Osteocyte (in vitro differentiated cells): ENCODE measurements around the gene FLACC1. TPM values are rescaled to one million over a fixed set of nuclear protein-coding genes. Genes with fewer than 3 reads are reported as not detected.

Experiments
- DNase-seq: peaks from one replicate; pipeline ENCODE4 v3.0.0; 2021; ENCODE audit warnings: mixed read lengths; ENCODE audit not compliant: unreplicated experiment; ENCODE audit errors: extremely low spot score
- H3K27ac Mint-ChIP-seq: one replicate; pipeline ENCODE4 v1.8.0; 2021; ENCODE audit warnings: mild to moderate bottlenecking, mixed read lengths; ENCODE audit not compliant: unreplicated experiment
- H3K27me3 Mint-ChIP-seq: one replicate; pipeline ENCODE4 v1.8.0; 2021; ENCODE audit warnings: mixed read lengths; ENCODE audit not compliant: unreplicated experiment
- H3K36me3 Mint-ChIP-seq: one replicate; pipeline ENCODE4 v1.8.0; 2021; ENCODE audit warnings: mixed read lengths; ENCODE audit not compliant: unreplicated experiment
- H3K4me1 Mint-ChIP-seq: one replicate; pipeline ENCODE4 v1.8.0; 2021; ENCODE audit warnings: mixed read lengths; ENCODE audit not compliant: unreplicated experiment
- H3K4me3 Mint-ChIP-seq: one replicate; pipeline ENCODE4 v1.8.0; 2021; ENCODE audit warnings: mild to moderate bottlenecking, moderate library complexity, mixed read lengths; ENCODE audit not compliant: unreplicated experiment
- H3K9me3 Mint-ChIP-seq: one replicate; pipeline ENCODE4 v1.8.0; 2021; ENCODE audit warnings: mixed read lengths; ENCODE audit not compliant: unreplicated experiment
- total RNA-seq: library from RNA; stranded (reverse); gene quantifications from 2 replicates; pipeline ENCODE4 v1.2.1, GENCODE V29; 2021
- TF ChIP-seq, protein P1 (sequence below): fragments of 200-600 bp; sonication (generic); IDR thresholded peaks from 2 replicates; pipeline ENCODE4 v1.5.0; 2021; ENCODE audit warnings: antibody characterized with exemption, mild to moderate bottlenecking, moderate library complexity

Gene FLACC1
- total RNA-seq, 1 donor from 2014 or later, result 2.1 TPM

DNA sequence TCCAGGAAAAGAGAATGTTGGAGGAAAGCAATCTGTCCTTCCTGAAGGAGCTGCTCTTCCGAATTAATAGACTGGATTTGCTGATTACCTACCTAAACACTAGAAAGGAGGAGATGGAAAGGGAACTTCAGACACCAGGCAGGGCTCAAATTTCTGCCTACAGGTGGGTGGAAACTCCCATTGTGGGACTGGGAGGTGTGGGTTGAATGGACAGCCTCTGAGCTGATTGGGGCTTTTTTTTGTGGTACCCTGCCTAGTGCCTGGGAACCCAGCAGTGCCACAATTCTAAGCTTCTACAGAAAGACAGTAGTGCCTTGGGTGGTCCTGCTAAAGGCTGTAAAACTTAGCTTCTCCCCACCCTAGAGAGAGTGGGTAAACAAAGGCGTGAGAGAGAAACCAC is 90.5 kb downstream of the FLACC1 start:
- H3K4me1 Mint-ChIP-seq, result peaks cover 14% of the 10 kb centered on the region
- no peak overlapping the region for H3K27ac Mint-ChIP-seq
- H3K27me3 Mint-ChIP-seq, result no peaks in the 10 kb centered on the region
- no peaks in the 10 kb centered on the region for H3K9me3 Mint-ChIP-seq
- TF ChIP-seq, protein P1, sequence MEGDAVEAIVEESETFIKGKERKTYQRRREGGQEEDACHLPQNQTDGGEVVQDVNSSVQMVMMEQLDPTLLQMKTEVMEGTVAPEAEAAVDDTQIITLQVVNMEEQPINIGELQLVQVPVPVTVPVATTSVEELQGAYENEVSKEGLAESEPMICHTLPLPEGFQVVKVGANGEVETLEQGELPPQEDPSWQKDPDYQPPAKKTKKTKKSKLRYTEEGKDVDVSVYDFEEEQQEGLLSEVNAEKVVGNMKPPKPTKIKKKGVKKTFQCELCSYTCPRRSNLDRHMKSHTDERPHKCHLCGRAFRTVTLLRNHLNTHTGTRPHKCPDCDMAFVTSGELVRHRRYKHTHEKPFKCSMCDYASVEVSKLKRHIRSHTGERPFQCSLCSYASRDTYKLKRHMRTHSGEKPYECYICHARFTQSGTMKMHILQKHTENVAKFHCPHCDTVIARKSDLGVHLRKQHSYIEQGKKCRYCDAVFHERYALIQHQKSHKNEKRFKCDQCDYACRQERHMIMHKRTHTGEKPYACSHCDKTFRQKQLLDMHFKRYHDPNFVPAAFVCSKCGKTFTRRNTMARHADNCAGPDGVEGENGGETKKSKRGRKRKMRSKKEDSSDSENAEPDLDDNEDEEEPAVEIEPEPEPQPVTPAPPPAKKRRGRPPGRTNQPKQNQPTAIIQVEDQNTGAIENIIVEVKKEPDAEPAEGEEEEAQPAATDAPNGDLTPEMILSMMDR, result no peak
- peaks cover 19% of the 10 kb centered on the region for H3K36me3 Mint-ChIP-seq
- no peak overlapping the region for H3K4me3 Mint-ChIP-seq
- DNase-seq, result no peak

DNA sequence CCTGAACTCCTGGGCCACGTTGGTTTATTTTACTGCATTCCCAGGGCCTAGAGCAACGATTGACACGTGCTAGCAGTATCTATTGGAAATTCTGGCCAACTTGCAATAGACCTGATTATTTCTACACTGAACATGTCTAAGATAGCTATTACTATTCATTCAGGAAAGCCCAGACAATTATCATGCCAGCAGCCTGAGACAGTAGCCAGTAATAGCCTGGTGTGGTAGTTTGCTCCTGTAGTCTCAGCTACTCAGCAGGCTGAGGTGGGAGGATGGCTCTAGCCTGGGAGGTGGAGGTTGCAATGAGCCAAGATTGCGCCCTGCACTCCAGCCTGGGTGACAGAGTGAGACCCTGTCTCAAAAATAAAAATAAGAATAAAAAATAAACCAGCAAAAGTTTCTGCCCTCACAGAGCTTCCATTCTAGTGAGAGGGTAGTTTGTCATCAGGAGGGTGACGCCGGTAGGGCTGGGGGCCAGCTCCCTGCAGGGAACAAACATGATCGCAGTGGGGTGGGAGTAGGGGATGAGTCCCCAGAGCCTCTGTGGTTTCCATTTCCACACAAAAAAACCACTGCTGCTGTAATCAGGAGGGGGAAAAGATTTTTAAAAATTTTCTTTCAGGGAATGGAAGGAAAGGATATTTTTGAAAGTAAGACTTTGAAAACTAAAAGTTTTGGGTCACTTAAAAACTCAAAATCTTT is 92.5 kb downstream of the FLACC1 start:
- H3K4me1 Mint-ChIP-seq, result peaks cover 22% of the 10 kb centered on the region
- H3K9me3 Mint-ChIP-seq, result no peaks in the 10 kb centered on the region
- H3K27ac Mint-ChIP-seq, result no peak overlapping the region
- no peak for DNase-seq
- TF ChIP-seq, protein P1, result no peak
- no peak overlapping the region for H3K4me3 Mint-ChIP-seq
- H3K36me3 Mint-ChIP-seq, result peaks cover 11% of the 10 kb centered on the region
- H3K27me3 Mint-ChIP-seq, result no peaks in the 10 kb centered on the region

DNA sequence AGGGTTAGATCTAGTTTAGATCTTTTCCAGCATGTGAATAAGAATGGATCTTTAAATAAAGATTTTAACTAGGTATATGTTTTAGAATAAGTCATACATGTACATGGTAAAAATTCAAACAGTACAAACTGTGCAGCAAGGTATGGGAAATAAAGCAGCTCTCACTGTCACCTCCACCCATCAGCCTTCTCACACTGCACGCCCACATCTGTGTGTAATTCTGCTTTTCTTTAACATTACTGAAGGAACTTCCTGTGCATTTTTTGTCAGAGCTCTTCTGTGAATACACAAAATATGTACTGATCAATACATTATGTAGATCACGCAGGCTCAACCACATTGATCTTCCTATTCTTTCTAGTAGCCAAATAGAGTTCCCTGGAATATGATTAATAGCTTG is 93.4 kb downstream of the FLACC1 start:
- H3K4me3 Mint-ChIP-seq, result no peak overlapping the region
- peaks cover 29% of the 10 kb centered on the region for H3K4me1 Mint-ChIP-seq
- no peaks in the 10 kb centered on the region for H3K9me3 Mint-ChIP-seq
- DNase-seq, result no peak
- TF ChIP-seq, protein P1, result no peak
- no peaks in the 10 kb centered on the region for H3K27me3 Mint-ChIP-seq
- peaks cover 8% of the 10 kb centered on the region for H3K36me3 Mint-ChIP-seq
- no peak overlapping the region for H3K27ac Mint-ChIP-seq

GRCh38 chr2:201262718-201263117 is 94.4 kb downstream of the FLACC1 start:
- Mint-ChIP-seq H3K4me1 (peaks cover 35% of the 10 kb centered on the region), H3K27me3 (no peaks in the 10 kb centered on the region), H3K9me3 (no peaks in the 10 kb centered on the region), H3K36me3 (peaks cover 7% of the 10 kb centered on the region), H3K4me3 (no peak overlapping the region), H3K27ac (no peak overlapping the region)
- TF ChIP-seq, protein P1, result no peak
- DNase-seq, result no peak

GRCh38 chr2:201261906-201262305 is 95.2 kb downstream of the FLACC1 start:
- Mint-ChIP-seq H3K27ac (no peak overlapping the region), H3K4me3 (no peak overlapping the region), H3K9me3 (no peaks in the 10 kb centered on the region), H3K4me1 (peaks cover 41% of the 10 kb centered on the region), H3K36me3 (peaks cover 5% of the 10 kb centered on the region), H3K27me3 (no peaks in the 10 kb centered on the region)
- DNase-seq, result no peak
- TF ChIP-seq, protein P1, result no peak
